ENCODE results near the gene PDZD7.

DNA sequence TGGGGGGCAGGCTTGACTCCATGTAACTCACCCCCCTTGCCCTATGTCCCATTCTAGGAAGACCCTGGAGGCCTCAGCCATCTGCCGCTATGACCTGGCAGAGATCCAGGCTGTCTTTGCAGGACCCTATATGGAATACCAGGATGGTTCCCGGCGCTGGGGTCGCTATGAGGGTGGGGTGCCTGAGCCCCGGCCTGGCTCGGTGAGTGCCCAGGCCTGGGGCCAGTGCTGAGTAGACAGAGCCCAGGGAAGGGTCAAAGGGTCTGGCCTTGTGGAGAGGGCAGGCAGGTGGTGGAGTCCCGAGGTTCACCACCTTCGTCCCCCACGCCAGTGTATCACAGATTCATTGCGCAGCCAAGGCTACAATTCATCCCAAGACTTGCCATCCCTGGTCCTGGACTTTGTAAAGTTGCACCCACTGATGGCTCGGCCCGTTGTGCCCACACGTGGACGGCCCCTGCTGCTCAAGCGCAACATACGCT, 51.1 kb downstream of the PDZD7 start:
- TF ChIP-seq, protein P1, sequence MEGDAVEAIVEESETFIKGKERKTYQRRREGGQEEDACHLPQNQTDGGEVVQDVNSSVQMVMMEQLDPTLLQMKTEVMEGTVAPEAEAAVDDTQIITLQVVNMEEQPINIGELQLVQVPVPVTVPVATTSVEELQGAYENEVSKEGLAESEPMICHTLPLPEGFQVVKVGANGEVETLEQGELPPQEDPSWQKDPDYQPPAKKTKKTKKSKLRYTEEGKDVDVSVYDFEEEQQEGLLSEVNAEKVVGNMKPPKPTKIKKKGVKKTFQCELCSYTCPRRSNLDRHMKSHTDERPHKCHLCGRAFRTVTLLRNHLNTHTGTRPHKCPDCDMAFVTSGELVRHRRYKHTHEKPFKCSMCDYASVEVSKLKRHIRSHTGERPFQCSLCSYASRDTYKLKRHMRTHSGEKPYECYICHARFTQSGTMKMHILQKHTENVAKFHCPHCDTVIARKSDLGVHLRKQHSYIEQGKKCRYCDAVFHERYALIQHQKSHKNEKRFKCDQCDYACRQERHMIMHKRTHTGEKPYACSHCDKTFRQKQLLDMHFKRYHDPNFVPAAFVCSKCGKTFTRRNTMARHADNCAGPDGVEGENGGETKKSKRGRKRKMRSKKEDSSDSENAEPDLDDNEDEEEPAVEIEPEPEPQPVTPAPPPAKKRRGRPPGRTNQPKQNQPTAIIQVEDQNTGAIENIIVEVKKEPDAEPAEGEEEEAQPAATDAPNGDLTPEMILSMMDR (IDR thresholded peaks at IDR 0.05) = no peak
- TF ChIP-seq POLR2A (IDR thresholded peaks at IDR 0.05) = no peak
